ENCODE data around the gene STARD9.

- no peak for TF ChIP-seq POLR2A (IDR thresholded peaks at IDR 0.05)
- TF ChIP-seq CTCF (IDR thresholded peaks at IDR 0.05): no peak
Measured at GRCh38 chr15:42688301-42688700, 112.9 kb downstream of the STARD9 start.

Data from right lobe of liver (tissue), 4 donors.